Measurements from ENCODE around the gene DDX43. TPM values are rescaled to one million over a fixed set of nuclear protein-coding genes. Genes with fewer than 3 reads are reported as not detected.

Gene DDX43
- total RNA-seq, 1 donor from 2014 or later = 2.2 TPM

DNA sequence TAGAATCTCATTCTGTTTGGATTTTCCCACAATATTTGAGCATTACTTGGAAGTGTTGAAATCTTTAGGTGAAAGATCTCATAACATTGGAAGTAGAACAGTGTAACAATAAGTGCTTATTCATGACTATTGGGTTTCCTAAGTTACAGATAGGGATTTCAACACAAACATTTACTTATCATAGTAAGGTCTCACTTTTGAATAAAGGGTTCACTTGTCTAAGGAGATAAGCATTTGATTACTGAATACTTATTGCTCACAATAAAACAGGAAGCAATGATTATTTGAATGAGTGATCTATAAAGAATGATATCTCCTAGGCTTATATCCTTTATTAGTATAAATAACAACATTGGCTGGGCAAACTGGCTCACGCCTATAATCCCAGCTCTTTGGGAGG is 14.8 kb downstream of the DDX43 start:
- no peak for DNase-seq (ENCODE audit: low read depth)
- no peak for TF ChIP-seq CTCF (conservative IDR thresholded peaks at IDR 0.05; ENCODE audit: low read depth, low read length)
- H3K4me3 ChIP-seq (ENCODE audit: low read depth, low read length) = no peak overlapping the region

DNA sequence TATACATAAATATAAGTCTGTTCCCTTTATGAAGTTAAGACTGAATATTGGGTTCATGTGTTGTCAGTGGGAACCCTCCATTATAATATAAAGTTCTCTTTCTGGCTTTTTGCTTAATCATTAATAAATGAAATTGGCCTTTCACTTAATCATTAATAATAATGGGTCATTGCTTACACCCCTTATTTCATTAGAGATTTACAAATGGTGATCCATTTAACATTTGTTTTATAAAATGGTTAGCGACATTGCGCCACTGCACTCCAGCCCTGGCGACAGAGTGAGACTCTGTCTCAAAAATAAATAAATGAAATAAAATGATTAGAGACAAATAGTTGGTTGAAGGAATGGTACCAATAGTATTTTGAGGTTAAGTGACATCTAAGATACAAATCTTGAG is 18.5 kb downstream of the DDX43 start:
- H3K4me3 ChIP-seq (ENCODE audit: low read depth, low read length) = no peak overlapping the region
- DNase-seq (ENCODE audit: low read depth) = no peak
- no peak for TF ChIP-seq CTCF (conservative IDR thresholded peaks at IDR 0.05; ENCODE audit: low read depth, low read length)

- no peak for TF ChIP-seq CTCF (conservative IDR thresholded peaks at IDR 0.05; ENCODE audit: low read depth, low read length)
Measured at GRCh38 chr6:73418081-73418741, 23.6 kb downstream of the DDX43 start.

DNA sequence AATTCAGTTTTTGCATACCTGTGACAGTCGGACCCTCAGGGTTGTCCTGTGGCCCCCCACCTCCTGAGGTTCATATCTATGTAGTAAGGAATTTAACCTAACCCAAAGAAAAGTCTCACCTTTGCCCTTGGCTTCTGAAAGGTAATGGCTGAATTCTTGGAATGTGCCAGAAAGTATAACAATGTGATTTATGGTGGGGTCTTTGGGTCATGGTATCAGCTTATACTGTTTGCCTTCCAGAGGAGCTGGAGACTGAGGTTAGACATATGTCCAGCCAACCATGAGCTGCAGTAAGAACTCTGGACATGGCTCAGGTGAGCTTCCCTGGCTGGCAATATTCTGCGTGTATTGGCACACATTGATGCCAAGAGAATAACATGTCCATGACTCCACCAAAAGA is 26.9 kb downstream of the DDX43 start:
- no peak for DNase-seq (ENCODE audit: low read depth)
- no peak for TF ChIP-seq CTCF (conservative IDR thresholded peaks at IDR 0.05; ENCODE audit: low read depth, low read length)
- no peak overlapping the region for H3K4me3 ChIP-seq (ENCODE audit: low read depth, low read length)

More at GRCh38 chr6:73418081-73418741, 23.6 kb downstream of the DDX43 start:
- no peak overlapping the region for H3K4me3 ChIP-seq (ENCODE audit: low read depth, low read length)
- no peak for DNase-seq (ENCODE audit: low read depth)

GRCh38 chr6:73435236-73435635 is 40.6 kb downstream of the DDX43 start:
- H3K4me3 ChIP-seq (ENCODE audit: low read depth, low read length) = no peak overlapping the region
- no peak for DNase-seq (ENCODE audit: low read depth)
- TF ChIP-seq CTCF (conservative IDR thresholded peaks at IDR 0.05; ENCODE audit: low read depth, low read length) = no peak

GRCh38 chr6:73443555-73443954 is 48.9 kb downstream of the DDX43 start:
- TF ChIP-seq CTCF (conservative IDR thresholded peaks at IDR 0.05; ENCODE audit: low read depth, low read length) = no peak
- DNase-seq (ENCODE audit: low read depth) = no peak
- H3K4me3 ChIP-seq (ENCODE audit: low read depth, low read length) = no peak overlapping the region

Measured in epithelial cell of proximal tubule (primary cell).